ENCODE measurements around the gene CNST.
"Not testable (repeated sequence)": the region's sequence is repeated elsewhere in the genome, so short reads cannot be mapped to it uniquely, and the experiment has no call there.

Gene CNST

DNA sequence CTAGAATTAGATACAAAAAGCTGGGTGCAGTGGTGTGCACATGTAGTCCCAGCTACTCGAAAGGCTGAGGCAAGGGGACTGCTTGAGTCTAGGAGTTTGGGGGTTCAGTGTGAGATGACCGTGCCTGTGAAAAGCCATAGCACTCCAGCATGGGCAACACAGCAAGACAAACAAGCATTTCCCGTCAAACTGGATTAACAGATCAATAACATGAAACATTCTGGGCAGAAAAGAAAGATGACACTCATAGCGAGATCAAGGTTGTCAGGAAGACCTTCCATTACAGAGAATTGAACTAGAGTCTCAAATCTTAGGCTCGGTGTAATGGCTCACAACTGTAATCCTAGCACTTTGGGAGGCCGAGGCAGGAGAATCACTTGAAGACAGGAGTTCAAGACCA is 14.1 kb upstream of the CNST start:
- no peak for TF ChIP-seq CTCF (conservative IDR thresholded peaks at IDR 0.05; ENCODE audit: control insufficient read depth, insufficient read depth, low read depth, low read length)
- H3K4me3 ChIP-seq (ENCODE audit: control insufficient read depth, low read depth, low read length) = no peak overlapping the region
- no peak for DNase-seq (ENCODE audit: low read depth)

GRCh38 chr1:246554201-246554600 is 12.1 kb upstream of the CNST start:
- H3K4me3 ChIP-seq (ENCODE audit: control insufficient read depth, low read depth, low read length) = no peak overlapping the region
- no peak for TF ChIP-seq CTCF (conservative IDR thresholded peaks at IDR 0.05; ENCODE audit: control insufficient read depth, insufficient read depth, low read depth, low read length)

DNA sequence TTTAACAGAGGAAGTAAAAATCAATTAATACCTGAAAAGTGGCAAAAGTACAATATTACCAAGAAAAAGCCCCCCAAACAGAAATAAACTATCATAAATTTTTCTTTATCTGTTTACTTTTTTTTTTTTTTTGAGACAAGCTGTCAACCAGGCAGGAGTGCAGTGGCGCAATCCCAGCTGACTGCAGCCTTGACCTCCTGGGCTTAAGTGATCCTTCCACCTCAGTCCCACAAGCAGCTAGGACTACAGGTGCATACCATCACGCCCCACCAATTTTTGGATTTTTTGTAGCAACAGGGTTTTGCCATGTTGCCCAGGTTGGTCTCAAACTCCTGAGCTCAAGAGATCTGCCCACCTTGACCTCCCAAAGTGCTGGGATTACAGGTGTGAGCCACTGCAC is 8.2 kb upstream of the CNST start:
- TF ChIP-seq CTCF (conservative IDR thresholded peaks at IDR 0.05; ENCODE audit: control insufficient read depth, insufficient read depth, low read depth, low read length) = no peak
- DNase-seq (ENCODE audit: low read depth) = no peak
- H3K4me3 ChIP-seq (ENCODE audit: control insufficient read depth, low read depth, low read length) = no peak overlapping the region

More at GRCh38 chr1:246554201-246554600, 12.1 kb upstream of the CNST start:
- DNase-seq (ENCODE audit: low read depth) = no peak

GRCh38 chr1:246559310-246559709 is 6.9 kb upstream of the CNST start:
- TF ChIP-seq CTCF (conservative IDR thresholded peaks at IDR 0.05; ENCODE audit: control insufficient read depth, insufficient read depth, low read depth, low read length) = no peak
- no peak for DNase-seq (ENCODE audit: low read depth)

GRCh38 chr1:246560833-246561232 is 5.4 kb upstream of the CNST start:
- H3K4me3 ChIP-seq (ENCODE audit: control insufficient read depth, low read depth, low read length); DNase-seq (ENCODE audit: low read depth): not testable (repeated sequence)

More at GRCh38 chr1:246559310-246559709, 6.9 kb upstream of the CNST start:
- H3K4me3 ChIP-seq (ENCODE audit: control insufficient read depth, low read depth, low read length) = no peak overlapping the region

GRCh38 chr1:246564839-246565750 is 1.2 kb upstream of the CNST start:
- no peak for TF ChIP-seq CTCF (conservative IDR thresholded peaks at IDR 0.05; ENCODE audit: control insufficient read depth, insufficient read depth, low read depth, low read length)
- DNase-seq (ENCODE audit: low read depth) = peak; percentile 45
- H3K4me3 ChIP-seq (ENCODE audit: control insufficient read depth, low read depth, low read length) = peak overlapping the region; percentile 98

DNA sequence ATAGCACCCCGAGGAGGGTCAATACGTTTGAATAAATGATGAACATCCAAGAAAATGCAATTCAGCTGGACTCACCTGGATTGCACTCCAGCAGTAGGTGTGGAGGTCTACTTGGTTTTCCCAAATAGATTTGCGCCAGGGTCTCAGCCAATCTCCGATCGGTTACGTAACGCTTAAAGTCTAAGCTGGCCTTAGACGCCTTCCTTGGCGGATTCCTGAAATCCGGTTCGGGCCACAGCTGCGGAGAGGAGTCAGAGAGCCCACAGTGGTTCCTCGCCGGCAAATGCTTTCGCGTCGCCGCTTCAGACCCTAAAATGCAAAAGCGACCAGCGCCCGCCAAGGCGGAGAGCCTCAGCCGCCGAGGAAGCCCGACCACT is 517 bp upstream of the CNST start:
- DNase-seq (ENCODE audit: low read depth) = peak; percentile 60
- no peak for TF ChIP-seq CTCF (conservative IDR thresholded peaks at IDR 0.05; ENCODE audit: control insufficient read depth, insufficient read depth, low read depth, low read length)
- peak overlapping the region; percentile 98 for H3K4me3 ChIP-seq (ENCODE audit: control insufficient read depth, low read depth, low read length)
